Mucosa of descending colon (tissue), 3 donors: ENCODE data around the gene SWAP70. TPM values are rescaled to one million over a fixed set of nuclear protein-coding genes. Genes with fewer than 3 reads are reported as not detected.

ENCODE experiments used
- ATAC-seq: fragments of 200-7000 bp; cut with Tn5 transposase; one replicate; pipeline ENCODE4 v1.9.1; 2020; ENCODE audit warnings: mild to moderate bottlenecking, moderate library complexity
- DNase-seq, 3 donors: peaks; one replicate each; pipeline ENCODE4 v3.0.0-alpha.2; 2020
- H3K36me3 ChIP-seq: fragments of 200-600 bp; one replicate; pipeline ENCODE4 v1.8.0; 2021; ENCODE audit warnings: low read depth, mild to moderate bottlenecking
- H3K4me1 ChIP-seq: fragments of 200-600 bp; one replicate; pipeline ENCODE4 v1.8.0; 2021; ENCODE audit warnings: low read depth, mild to moderate bottlenecking
- H3K4me3 ChIP-seq: fragments of 200-600 bp; one replicate; pipeline ENCODE4 v1.8.0; 2021; ENCODE audit warnings: mild to moderate bottlenecking
- H3K9me3 ChIP-seq: fragments of 200-600 bp; one replicate; pipeline ENCODE4 v1.8.0; 2021; ENCODE audit warnings: mild to moderate bottlenecking
- CTCF ChIP-seq: fragments of 200-600 bp; IDR thresholded peaks from one replicate; pipeline ENCODE4 v1.8.0; 2022; ENCODE audit warnings: antibody characterized with exemption, mild to moderate bottlenecking
- intact Hi-C, 2 donors: fragments of 100-400 bp; cut with DNase I in 1 of 2; cut with micrococcal nuclease in 1 of 2; formaldehyde crosslinking; loops; one replicate each; pipeline versions ENCODE4 v1.11.0 to v1.11.1; 2022; cut with DNase I, micrococcal nuclease
- total RNA-seq, 3 donors: library from RNA; stranded (reverse); fragmentation: NEBNext Ultra II Directional in 2 of 3; extraction: Animal tissue kit (Norgen Biotek cat#: 25700) in 2 of 3; gene quantifications; one replicate each; pipeline versions ENCODE4 v1.2.1 to v1.2.4, GENCODE V29; 2021 to 2023
- donor health status: DM: no; HTN: no; CAD: no; lungs with moderate emphysema.
- donor health status: DM: no; HTN: no; CAD: no.
- donor health status: DM: no; HTN: yes; CAD: no.

Gene SWAP70
- total RNA-seq, 3 donors from 2014 or later: 16.0 to 29.1 (median 19.7) TPM

DNA sequence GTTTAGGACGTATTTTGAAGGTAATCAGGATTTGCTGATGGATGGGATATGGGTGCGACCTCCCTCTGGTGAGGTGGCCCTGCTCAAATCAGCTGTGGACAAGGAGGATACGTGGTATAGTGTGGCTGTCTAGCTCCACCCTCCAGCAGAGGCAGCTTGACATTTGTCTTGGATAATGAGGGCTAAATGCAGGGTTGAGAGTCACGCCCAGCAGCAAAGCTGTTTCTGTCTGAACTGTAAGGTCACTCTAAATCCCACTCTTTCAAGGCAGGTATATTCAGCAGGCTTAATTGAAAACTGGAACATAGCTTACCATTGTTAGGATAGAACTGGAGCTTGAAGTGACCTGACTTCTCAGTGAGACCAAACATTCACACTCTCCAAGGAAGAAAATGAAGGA is 98.7 kb downstream of the SWAP70 start:
- Histone ChIP-seq H3K9me3 (no peaks in the 10 kb centered on the region), H3K36me3 (no peaks in the 10 kb centered on the region), H3K4me1 (peaks cover 26% of the 10 kb centered on the region), H3K4me3 (no peak overlapping the region)
- DNase-seq (no peak), ATAC-seq (no peak)
- intact Hi-C loops: no loop called here
- no peak for TF ChIP-seq CTCF

DNA sequence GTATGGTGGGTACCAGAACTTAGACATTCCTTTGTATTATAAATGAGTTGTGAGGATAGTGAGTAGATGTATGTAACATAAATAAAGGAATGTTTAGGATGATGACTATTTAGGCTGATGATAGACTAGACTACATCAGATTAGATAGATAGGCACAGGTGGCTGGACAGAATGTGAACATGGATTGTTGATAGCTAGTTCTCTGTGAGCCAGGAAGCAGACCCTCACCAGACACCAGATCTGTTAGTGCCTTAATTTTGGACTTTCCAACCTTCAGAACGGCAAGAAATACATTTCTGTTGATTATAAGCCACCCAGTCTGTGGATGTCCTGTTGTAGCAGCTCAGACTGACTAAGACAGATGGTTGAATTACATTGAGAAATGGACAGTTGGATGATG is 99.4 kb downstream of the SWAP70 start:
- Histone ChIP-seq H3K4me1 (peaks cover 26% of the 10 kb centered on the region), H3K9me3 (no peaks in the 10 kb centered on the region), H3K4me3 (no peak overlapping the region), H3K36me3 (no peaks in the 10 kb centered on the region)
- TF ChIP-seq CTCF: no peak
- ATAC-seq: no peak
- intact Hi-C loops: no loop called here
- DNase-seq: no peak

DNA sequence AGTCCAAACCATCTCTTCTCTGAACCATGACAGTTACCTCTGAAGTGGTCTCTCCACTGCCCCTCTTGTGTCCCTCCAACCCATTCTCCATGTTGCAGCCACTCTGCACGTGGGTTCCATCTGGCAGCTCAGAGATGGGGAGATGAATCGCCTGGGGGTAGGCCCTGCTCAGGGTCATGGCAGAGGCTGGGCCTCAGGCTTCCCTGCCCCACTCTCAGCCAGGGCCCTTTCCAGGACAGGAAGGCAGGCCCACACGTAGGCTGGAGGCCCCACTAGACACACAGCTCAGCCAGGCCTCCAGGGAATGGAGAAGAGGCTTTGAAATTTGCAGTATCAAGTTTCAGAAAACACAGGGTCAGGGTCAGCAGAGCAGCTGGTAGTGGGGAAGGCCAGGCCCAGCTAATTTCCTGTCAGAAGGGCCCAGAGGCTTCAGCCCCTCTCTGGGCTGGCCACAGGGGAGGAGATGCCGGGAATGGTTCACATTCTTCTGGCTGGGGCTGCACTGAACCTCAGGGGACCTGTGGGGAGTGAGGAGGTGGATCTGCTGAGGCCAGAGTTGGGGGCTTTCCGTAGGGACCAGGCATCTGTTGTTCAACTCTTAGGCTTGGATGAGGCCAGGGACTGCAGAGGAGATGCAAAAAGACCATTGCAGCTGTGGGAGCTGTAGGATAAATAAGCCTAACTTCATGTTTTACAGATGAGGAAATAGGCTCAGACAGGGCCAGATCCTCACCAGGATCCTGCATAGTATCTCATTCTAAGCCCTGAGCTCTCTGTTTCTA is 101.6 kb downstream of the SWAP70 start:
- ATAC-seq (peak; percentile 13), DNase-seq (no peak)
- intact Hi-C loops: no loop called here
- H3K9me3 ChIP-seq: no peaks in the 10 kb centered on the region
- H3K4me3 ChIP-seq: no peak overlapping the region
- H3K4me1 ChIP-seq: peaks cover 11% of the 10 kb centered on the region
- no peaks in the 10 kb centered on the region for H3K36me3 ChIP-seq
- TF ChIP-seq CTCF: no peak

DNA sequence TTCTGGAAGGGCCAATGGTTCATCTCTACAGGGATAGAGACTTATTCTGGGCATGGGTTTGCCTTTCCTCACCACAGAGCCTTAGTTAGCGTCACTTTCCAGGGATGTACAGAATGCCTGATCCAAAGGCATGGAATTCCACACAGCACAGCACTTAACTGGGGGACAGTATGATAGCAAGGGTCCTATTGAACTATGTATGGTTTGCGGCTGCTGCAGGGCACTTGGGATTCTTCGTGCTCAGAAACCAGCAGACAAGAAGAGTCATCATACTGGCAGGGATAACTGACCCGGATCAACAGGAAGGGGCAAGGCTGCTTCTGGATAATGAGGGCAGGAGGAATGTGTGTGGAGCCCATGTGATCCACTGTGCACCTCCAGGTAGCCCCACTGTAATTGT is 105.7 kb downstream of the SWAP70 start:
- no peaks in the 10 kb centered on the region for H3K36me3 ChIP-seq
- no peak overlapping the region for H3K4me3 ChIP-seq
- intact Hi-C loops: no loop called here
- H3K4me1 ChIP-seq: no peaks in the 10 kb centered on the region
- H3K9me3 ChIP-seq: no peaks in the 10 kb centered on the region
- TF ChIP-seq CTCF: no peak
- no peak for ATAC-seq
- DNase-seq: no peak

GRCh38 chr11:9771071-9771511 is 107.2 kb downstream of the SWAP70 start:
- no peaks in the 10 kb centered on the region for H3K36me3 ChIP-seq
- H3K9me3 ChIP-seq: no peaks in the 10 kb centered on the region
- DNase-seq (no peak), ATAC-seq (no peak)
- H3K4me1 ChIP-seq: no peaks in the 10 kb centered on the region
- intact Hi-C loops: no loop called here
- TF ChIP-seq CTCF: no peak
- H3K4me3 ChIP-seq: no peak overlapping the region
